Epithelial cell of prostate (primary cell): ENCODE results near the gene ADRA2A.

Experiments
- DNase-seq: peaks from one replicate; pipeline ENCODE4 v3.0.0-alpha.2; 2011; ENCODE audit warnings: low read depth, low spot score
- H3K27ac ChIP-seq: fragments of 450-650 bp; 2 replicates; pipeline ENCODE4 v1.5.1; 2017; ENCODE audit warnings: mild to moderate bottlenecking

ADRA2A gene

DNA sequence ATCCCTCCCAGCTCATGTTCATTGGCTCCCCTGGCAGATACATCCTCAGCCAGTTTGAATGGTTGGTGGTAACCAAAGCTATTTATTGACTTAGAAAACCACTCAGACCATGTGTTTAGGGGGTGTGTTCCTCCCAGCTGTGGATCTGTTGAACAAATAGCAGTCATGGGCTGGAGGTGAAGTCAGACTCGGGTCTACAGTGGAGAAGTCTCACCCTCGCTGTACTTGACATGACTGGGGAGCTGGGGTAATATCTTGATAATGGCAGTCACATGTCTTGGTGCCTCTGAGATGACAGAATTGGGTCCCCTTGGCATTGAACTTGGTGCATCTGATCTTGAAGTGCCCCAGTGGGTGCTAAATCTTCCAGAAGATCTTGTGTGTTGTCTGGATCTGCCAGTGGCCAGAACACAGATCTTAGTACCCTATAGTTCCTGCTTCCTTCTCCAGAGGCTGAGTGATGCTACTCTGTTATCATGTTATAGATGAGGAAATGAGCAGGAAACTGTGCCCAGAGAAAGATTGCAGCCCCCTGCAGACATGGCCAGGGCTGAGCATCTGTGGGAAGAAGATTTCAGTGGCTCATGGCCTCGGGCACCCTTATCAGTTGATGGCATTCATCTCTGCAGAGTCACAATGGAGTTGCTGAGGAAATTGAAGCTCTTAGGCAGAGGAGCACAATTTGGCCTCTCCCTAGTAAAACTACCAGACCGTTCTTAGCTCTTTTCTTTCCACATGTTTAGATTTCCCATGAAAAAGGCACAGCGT, 50.4 kb downstream of the ADRA2A start:
- H3K27ac ChIP-seq: no peak overlapping the region
- no peak for DNase-seq

DNA sequence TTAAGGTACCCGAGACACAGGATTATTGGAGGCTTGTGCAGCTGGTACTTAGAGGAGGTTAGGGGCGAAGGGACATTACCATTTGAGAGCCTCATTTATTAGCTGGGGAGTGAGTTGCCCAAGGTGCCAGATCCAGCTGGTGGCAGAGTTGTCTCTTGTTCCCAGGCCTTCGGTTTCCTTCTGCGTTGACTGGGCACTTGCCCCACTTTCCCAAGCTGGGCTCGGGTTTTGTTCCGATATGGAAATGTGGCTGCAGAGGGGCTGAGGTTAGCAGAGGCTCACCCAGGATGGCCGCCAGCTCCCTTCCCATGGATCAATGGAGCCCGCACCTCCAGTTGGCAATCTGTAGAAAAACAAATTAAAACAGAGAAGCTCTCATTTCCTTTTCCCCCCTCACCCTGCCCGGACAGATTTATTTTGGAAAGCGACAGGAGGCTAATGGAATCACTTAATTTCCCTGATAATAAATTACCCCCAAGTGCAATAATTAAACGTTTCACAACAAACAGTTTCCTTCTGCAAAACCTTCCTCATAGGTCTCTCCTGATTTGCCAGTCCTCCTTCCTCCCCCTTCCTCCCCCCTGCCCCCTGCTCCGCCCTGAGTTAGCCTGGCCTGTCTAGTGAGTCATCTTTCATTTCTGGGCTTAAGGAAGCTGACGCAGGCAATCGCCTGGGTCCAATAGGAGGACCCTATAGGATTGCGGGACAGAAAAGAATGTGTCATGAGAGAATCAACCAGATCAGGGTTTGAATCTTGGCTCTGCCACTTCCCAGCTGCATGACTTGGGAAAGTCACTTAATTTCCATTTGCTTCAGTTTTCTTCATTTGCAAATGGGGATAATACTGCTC, 51.7 kb downstream of the ADRA2A start:
- no peak overlapping the region for H3K27ac ChIP-seq
- no peak for DNase-seq

DNA sequence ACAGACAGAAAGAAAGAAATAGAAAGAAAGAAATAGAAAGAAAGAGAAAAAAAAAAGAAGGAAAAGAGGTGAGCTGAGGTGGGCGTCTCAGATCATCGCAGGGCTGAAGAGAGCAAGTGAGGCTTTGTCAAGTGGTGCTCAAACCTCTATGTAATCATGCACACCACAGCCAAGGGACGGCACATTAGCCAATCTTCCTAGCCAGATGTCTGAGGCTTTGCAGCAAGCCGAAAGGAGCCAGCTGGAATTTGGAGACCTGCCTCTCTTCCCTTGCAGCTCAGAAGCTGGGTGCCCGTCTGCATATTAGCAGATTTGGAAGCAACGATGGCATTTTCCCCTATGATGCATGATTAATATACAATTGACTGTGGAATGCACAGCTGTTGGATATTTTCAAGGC, 52.5 kb downstream of the ADRA2A start:
- DNase-seq: no peak

DNA sequence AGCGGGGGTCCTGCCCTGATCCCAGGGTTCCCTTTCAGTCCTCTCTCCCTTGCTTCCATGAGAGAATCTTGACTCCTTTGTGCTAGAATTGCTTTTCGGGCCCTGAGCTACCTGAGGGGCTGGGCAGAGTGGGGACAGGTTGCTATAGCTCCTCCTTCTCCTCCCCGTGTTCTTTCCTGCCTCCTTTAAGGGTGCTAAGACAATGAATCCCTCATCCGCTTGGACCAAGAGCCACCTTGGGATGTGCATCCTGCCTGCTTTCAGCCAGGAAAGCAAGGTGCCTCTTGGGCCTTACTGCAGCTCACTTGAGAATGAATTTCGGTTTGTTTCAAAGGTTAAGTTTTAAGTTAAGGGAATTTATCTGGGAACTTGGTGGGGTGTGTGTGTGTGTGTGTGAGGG, 53.6 kb downstream of the ADRA2A start:
- no peak overlapping the region for H3K27ac ChIP-seq
- DNase-seq: no peak

More for the DNA sequence above, 52.5 kb downstream of the ADRA2A start:
- H3K27ac ChIP-seq: no peak overlapping the region
